Upper lobe of right lung (tissue), 1 donor: Measurements from ENCODE around the gene TNFRSF14. TPM values are rescaled to one million over a fixed set of nuclear protein-coding genes. Genes with fewer than 3 reads are reported as not detected.

ENCODE experiments used
- ATAC-seq: fragments of 200-7000 bp; cut with Tn5 transposase; one replicate; pipeline ENCODE4 v1.9.1; 2020; ENCODE audit warnings: mild to moderate bottlenecking, moderate library complexity
- DNase-seq: peaks from one replicate; pipeline ENCODE4 v3.0.0-alpha.2; 2020
- H3K27ac ChIP-seq: fragments of 200-600 bp; one replicate; pipeline ENCODE4 v1.8.0; 2022
- H3K27me3 ChIP-seq: fragments of 200-600 bp; one replicate; pipeline ENCODE4 v1.8.0; 2022; ENCODE audit warnings: mild to moderate bottlenecking
- H3K36me3 ChIP-seq: fragments of 200-600 bp; one replicate; pipeline ENCODE4 v1.8.0; 2022
- H3K4me1 ChIP-seq: fragments of 200-600 bp; one replicate; pipeline ENCODE4 v1.8.0; 2022
- H3K4me3 ChIP-seq: fragments of 200-600 bp; one replicate; pipeline ENCODE4 v1.8.0; 2022; ENCODE audit warnings: mild to moderate bottlenecking
- H3K9me3 ChIP-seq: fragments of 200-600 bp; one replicate; pipeline ENCODE4 v1.8.0; 2022
- CTCF ChIP-seq: fragments of 200-600 bp; IDR thresholded peaks from one replicate; pipeline ENCODE4 v1.8.0; 2022; ENCODE audit warnings: antibody characterized with exemption
- intact Hi-C: fragments of 100-400 bp; cut with DNase I; formaldehyde crosslinking; loops from one replicate; pipeline ENCODE4 v1.11.0; 2022
- total RNA-seq: library from RNA; stranded (reverse); fragmentation: NEBNext Ultra II Directional; extraction: Animal tissue kit (Norgen Biotek cat#: 25700); gene quantifications from one replicate; pipeline ENCODE4 v1.2.1, GENCODE V29; 2021
- donor health status: DM: no; HTN: yes; CAD: no; lungs with severe emphysema.

Gene TNFRSF14
- total RNA-seq, 1 donor from 2014 or later = 133 TPM

GRCh38 chr1:2509589-2509988, 46.6 kb upstream of the TNFRSF14 start:
- no peak for TF ChIP-seq CTCF
- Histone ChIP-seq H3K4me1 (no peaks in the 10 kb centered on the region), H3K36me3 (peaks cover 61% of the 10 kb centered on the region), H3K4me3 (no peak overlapping the region), H3K9me3 (no peaks in the 10 kb centered on the region), H3K27ac (no peak overlapping the region), H3K27me3 (peaks cover 9% of the 10 kb centered on the region)
- intact Hi-C loops = no loop called here
- ATAC-seq (no peak), DNase-seq (no peak)

- Histone ChIP-seq H3K4me1 (no peaks in the 10 kb centered on the region), H3K9me3 (no peaks in the 10 kb centered on the region), H3K36me3 (peaks cover 71% of the 10 kb centered on the region), H3K27ac (no peak overlapping the region), H3K4me3 (no peak overlapping the region), H3K27me3 (no peaks in the 10 kb centered on the region)
- no peak for TF ChIP-seq CTCF
- DNase-seq (no peak), ATAC-seq (no peak)
- intact Hi-C loops = no loop called here
Observed at GRCh38 chr1:2510366-2511155, 45.6 kb upstream of the TNFRSF14 start.

- Histone ChIP-seq H3K36me3 (peaks cover 93% of the 10 kb centered on the region), H3K27me3 (no peaks in the 10 kb centered on the region), H3K27ac (no peak overlapping the region), H3K4me3 (no peak overlapping the region), H3K9me3 (no peaks in the 10 kb centered on the region), H3K4me1 (no peaks in the 10 kb centered on the region)
- intact Hi-C loops = no loop called here
- DNase-seq (no peak), ATAC-seq (no peak)
- TF ChIP-seq CTCF = no peak
Observed at GRCh38 chr1:2512862-2513421, 43.2 kb upstream of the TNFRSF14 start.

- no peak for TF ChIP-seq CTCF
- Histone ChIP-seq H3K27ac (no peak overlapping the region), H3K9me3 (no peaks in the 10 kb centered on the region), H3K36me3 (peaks cover 96% of the 10 kb centered on the region), H3K4me3 (no peak overlapping the region), H3K4me1 (no peaks in the 10 kb centered on the region), H3K27me3 (no peaks in the 10 kb centered on the region)
- intact Hi-C loops = no loop called here
- DNase-seq (no peak), ATAC-seq (no peak)
Observed at GRCh38 chr1:2513939-2514652, 42.1 kb upstream of the TNFRSF14 start.

GRCh38 chr1:2514863-2515762, 41.1 kb upstream of the TNFRSF14 start:
- ATAC-seq (no peak), DNase-seq (no peak)
- Histone ChIP-seq H3K9me3 (no peaks in the 10 kb centered on the region), H3K36me3 (peaks cover 95% of the 10 kb centered on the region), H3K4me3 (no peak overlapping the region), H3K4me1 (no peaks in the 10 kb centered on the region), H3K27ac (no peak overlapping the region), H3K27me3 (no peaks in the 10 kb centered on the region)
- intact Hi-C loops = no loop called here
- TF ChIP-seq CTCF = no peak
